Retinal pigment epithelial cell (primary cell): ENCODE measurements around the gene KLHDC8A.

Source experiments
- DNase-seq: peaks from one replicate; pipeline ENCODE4 v3.0.0-alpha.2; 2010; ENCODE audit warnings: low read depth
- H3K4me3 ChIP-seq: 2 replicates; pipeline ENCODE4 v1.5.1; 2011; ENCODE audit warnings: mild to moderate bottlenecking, low read length, control low read depth, moderate library complexity
- CTCF ChIP-seq: conservative IDR thresholded peaks from 2 replicates; pipeline ENCODE4 v1.5.1; 2011; ENCODE audit warnings: low read depth, low read length, control low read depth, inconsistent platforms

KLHDC8A gene

GRCh38 chr1:205317311-205317917 lies 39.3 kb downstream of the KLHDC8A start:
- DNase-seq = no peak
- peak overlapping the region; percentile 71 for H3K4me3 ChIP-seq
- peak; percentile 36 for TF ChIP-seq CTCF

- TF ChIP-seq CTCF = no peak
- no peak for DNase-seq
- H3K4me3 ChIP-seq = no peak overlapping the region
Observed at GRCh38 chr1:205316161-205316566, 40.6 kb downstream of the KLHDC8A start.

GRCh38 chr1:205315008-205315618 lies 41.6 kb downstream of the KLHDC8A start:
- DNase-seq = no peak
- no peak for TF ChIP-seq CTCF
- no peak overlapping the region for H3K4me3 ChIP-seq

GRCh38 chr1:205313563-205314308 lies 43.0 kb downstream of the KLHDC8A start:
- no peak for TF ChIP-seq CTCF
- peak; percentile 86 for DNase-seq
- peak overlapping the region; percentile 10 for H3K4me3 ChIP-seq

GRCh38 chr1:205312866-205313562 lies 43.7 kb downstream of the KLHDC8A start:
- DNase-seq = no peak
- H3K4me3 ChIP-seq = peak overlapping the region; percentile 10
- TF ChIP-seq CTCF = no peak

GRCh38 chr1:205310976-205311704 lies 45.6 kb downstream of the KLHDC8A start:
- no peak for DNase-seq
- TF ChIP-seq CTCF = no peak
- H3K4me3 ChIP-seq = no peak overlapping the region
